HepG2 (cell line): ENCODE data around the gene CACNA2D3. TPM values are rescaled to one million over a fixed set of nuclear protein-coding genes. Genes with fewer than 3 reads are reported as not detected.

ENCODE experiments used
- ATAC-seq: fragments of 200-7000 bp; cut with Tn5 transposase; 3 replicates; pipeline ENCODE4 v1.9.1; 2020; ENCODE audit warnings: mild to moderate bottlenecking, moderate library complexity
- BruUV-seq: library from RNA; stranded (reverse); fragments of 400-500 nt; replicated peaks from 2 replicates; lab custom pipeline; 2021; lab: Mats Ljungman, UMichigan
- CTCF ChIA-PET: fragments of 300-600 bp; formaldehyde crosslinking; extraction: SDS; loops from one replicate; lab custom pipeline; 2021; ENCODE audit warnings: low total read pairs, inconsistent platforms, low intra/inter-chr PET ratio; lab: Yijun Ruan, JAX
- POLR2A ChIA-PET: fragments of 350-600 bp; sonication (Branson Sonifier 250); formaldehyde crosslinking; loops from one replicate; lab custom pipeline; 2020; ENCODE audit warnings: antibody characterized with exemption, inconsistent platforms; lab: Yijun Ruan, JAX
- DNase-seq: peaks from one replicate; pipeline ENCODE4 v3.0.0-alpha.2; 2015; ENCODE audit warnings: low spot score
- FAIRE-seq: peaks from 3 replicates; lab custom pipeline; 2011; peaks lifted over from hg19 to GRCh38; lab: Jason Lieb, UNC
- H2AFZ ChIP-seq: one replicate; pipeline ENCODE4 v1.6.1; 2011; ENCODE audit warnings: low read length, inconsistent platforms
- H3K27ac ChIP-seq: fragments of 300-600 bp; 3 replicates; pipeline ENCODE4 v1.8.0; 2011; ENCODE audit warnings: mixed run types, mild to moderate bottlenecking, mixed read lengths, low read length, inconsistent platforms; ENCODE audit not compliant: insufficient read depth; ENCODE audit errors: extremely low read length
- H3K27me3 ChIP-seq, 2 experiments: fragments of 200-600 bp in 1 of 2; 2 replicates in 1 of 2; 3 replicates in 1 of 2; pipeline versions ENCODE4 v1.6.0 to v1.8.0; 2011; ENCODE audit warnings: low read length in 2 of 2, mild to moderate bottlenecking in 2 of 2, moderate library complexity in 2 of 2, inconsistent platforms in 1 of 2; ENCODE audit not compliant: insufficient read depth in 2 of 2, control insufficient read depth in 1 of 2
- H3K36me3 ChIP-seq, 2 experiments: fragments of 200-600 bp in 1 of 2; replicated peaks in 1 of 2; 2 replicates in 1 of 2; 3 replicates in 1 of 2; pipeline versions ENCODE4 v1.5.1 to v1.8.0; 2011; ENCODE audit warnings: low read length in 2 of 2, inconsistent platforms in 1 of 2; ENCODE audit not compliant: insufficient read depth in 2 of 2, control insufficient read depth in 1 of 2
- H3K4me1 ChIP-seq: 2 replicates; pipeline ENCODE4 v1.5.1; 2012; ENCODE audit warnings: low read length, inconsistent platforms; ENCODE audit not compliant: insufficient read depth
- H3K4me2 ChIP-seq: 2 replicates; pipeline ENCODE4 v1.6.0; 2011; ENCODE audit warnings: low read depth, low read length, inconsistent platforms
- H3K4me3 ChIP-seq, 3 experiments: fragments of 200-600 bp in 1 of 3; sonication (generic), shearing (Covaris generic) in 1 of 3; replicated peaks in 1 of 3; 2 replicates each; pipeline ENCODE4 v1.5.1; 2011 to 2016; ENCODE audit warnings: low read length in 3 of 3, inconsistent platforms in 2 of 3, low read depth in 2 of 3, mild to moderate bottlenecking in 2 of 3, control low read depth in 1 of 3, mixed read lengths in 1 of 3; ENCODE audit not compliant: insufficient read depth in 1 of 3
- H3K79me2 ChIP-seq: one replicate; pipeline ENCODE4 v1.6.1; 2011; ENCODE audit warnings: low read length, inconsistent platforms; ENCODE audit not compliant: insufficient read depth
- H3K9ac ChIP-seq: 2 replicates; pipeline ENCODE4 v1.6.0; 2011; ENCODE audit warnings: mild to moderate bottlenecking, low read depth, low read length, inconsistent platforms; ENCODE audit not compliant: insufficient read depth
- H3K9me3 ChIP-seq: 2 replicates; pipeline ENCODE4 v1.5.1; 2012; ENCODE audit warnings: mild to moderate bottlenecking, low read length
- H4K20me1 ChIP-seq: 2 replicates; pipeline ENCODE4 v1.6.0; 2011; ENCODE audit warnings: inconsistent platforms, mild to moderate bottlenecking, low read length, moderate library complexity; ENCODE audit not compliant: insufficient read depth
- ELF4 ChIP-seq: sonication (generic); formaldehyde crosslinking; IDR thresholded peaks from 2 replicates; pipeline ENCODE4 v1.5.0; 2020; ENCODE audit warnings: missing genetic modification reagents, mild to moderate bottlenecking, moderate library complexity, borderline replicate concordance
- MAFF ChIP-seq: IDR thresholded peaks from 2 replicates; pipeline ENCODE4 v1.6.1; 2011; ENCODE audit warnings: low read depth, low read length, improper control_type of control experiment
- MAFK ChIP-seq, 2 experiments: IDR thresholded peaks in 1 of 2; conservative IDR thresholded peaks in 1 of 2; 2 replicates each; pipeline ENCODE4 v1.6.1; 2011; ENCODE audit warnings: improper control_type of control experiment in 2 of 2, low read length in 2 of 2
- NFE2L2 ChIP-seq: fragments of 150-350 bp; IDR thresholded peaks from 2 replicates; pipeline ENCODE4 v1.6.1; 2014; ENCODE audit warnings: low read length
- NR0B2 ChIP-seq: sonication (generic); formaldehyde crosslinking; IDR thresholded peaks from 2 replicates; pipeline ENCODE4 v1.4.0; 2020; ENCODE audit warnings: mild to moderate bottlenecking, missing genetic modification reagents
- SALL2 ChIP-seq: sonication (generic); formaldehyde crosslinking; IDR thresholded peaks from 2 replicates; pipeline ENCODE4 v1.8.1; 2023; ENCODE audit warnings: mild to moderate bottlenecking, missing genetic modification reagents, inconsistent platforms
- ZBTB37 ChIP-seq: sonication (generic); formaldehyde crosslinking; IDR thresholded peaks from 2 replicates; pipeline ENCODE4 v1.4.0; 2020; ENCODE audit warnings: mild to moderate bottlenecking, missing genetic modification reagents
- ZKSCAN8 ChIP-seq: IDR thresholded peaks from 2 replicates; pipeline ENCODE4 v1.6.1; 2016; ENCODE audit warnings: borderline replicate concordance, missing genetic modification reagents, missing compliant biosample characterization
- ZNF44 ChIP-seq: sonication (generic); formaldehyde crosslinking; IDR thresholded peaks from 2 replicates; pipeline ENCODE4 v1.5.1; 2020; ENCODE audit warnings: mild to moderate bottlenecking, missing genetic modification reagents
- ZNF580 ChIP-seq: IDR thresholded peaks from 2 replicates; pipeline ENCODE4 v1.6.1; 2016; ENCODE audit warnings: low read depth, borderline replicate concordance
- WGBS: methylation state at CpG from one replicate; pipeline ENCODE4 v1.1.6; 2017; ENCODE audit warnings: low lambda C conversion rate; 5-methylcytosine and 5-hydroxymethylcytosine counted together
- in situ Hi-C: cut with HindIII; loops from 2 replicates; pipeline ENCODE4 v1.10.0; 2017; ENCODE audit warnings: low pct_unique_long_range_greater_than_20kb; ENCODE audit not compliant: extremely low pct_ligation_motif_present
- intact Hi-C: fragments of 100-400 bp; cut with micrococcal nuclease; formaldehyde crosslinking; loops from one replicate; pipeline ENCODE4 v1.10.0; 2022; ENCODE audit not compliant: unreplicated experiment
- polyA plus RNA-seq, 8 experiments: library from polyadenylated mRNA; depleted of rRNA in 3 of 8; stranded (reverse) in 7 of 8; unstranded in 1 of 8; fragments of >200 nt; fragmentation: Illumina TruSeq in 4 of 8; extraction: Trizol in 4 of 8; gene quantifications; 2 replicates each; pipeline versions ENCODE4 v1.2.1 to v1.2.3, GENCODE V29; 2011 to 2016; ENCODE audit warnings: low read depth in 4 of 8, missing spikeins in 1 of 8, mixed read lengths in 1 of 8; ENCODE audit not compliant: insufficient read depth in 1 of 8
- total RNA-seq, 5 experiments: library from RNA; depleted of rRNA; stranded (reverse); fragments of >200 nt; fragmentation: Illumina TruSeq; extraction: Trizol; gene quantifications; 2 replicates each; pipeline ENCODE4 v1.2.3, GENCODE V29; 2016; ENCODE audit warnings: low read depth in 1 of 5

Gene CACNA2D3
- total and polyA plus RNA-seq, 2 of the 13 experiments (the other 11 are each of a cell fraction or from before 2014, with no cell fraction given): not detected

- Histone ChIP-seq H3K27ac (no peak overlapping the region), H3K9me3 (no peaks in the 10 kb centered on the region), H3K4me2 (no peak overlapping the region), H3K79me2 (no peaks in the 10 kb centered on the region), H3K27me3 (no peaks in the 10 kb centered on the region), H3K4me3 (no peak overlapping the region), H3K4me1 (no peaks in the 10 kb centered on the region), H2AFZ (no peak overlapping the region), H3K36me3 (no peaks in the 10 kb centered on the region), H3K9ac (no peak overlapping the region), H4K20me1 (no peaks in the 10 kb centered on the region)
- ATAC-seq (no peak), DNase-seq (no peak), FAIRE-seq (no peak)
- no TSS peak for BruUV-seq
- POLR2A ChIA-PET: no interaction called here
- 13% methylated on average over 1 of the region's 4 CpGs for WGBS
- CTCF ChIA-PET: no interaction called here
- in situ Hi-C loops: no loop called here
- TF ChIP-seq MAFF: peak; percentile 74
- peak; percentile 65 to 84 for TF ChIP-seq MAFK (conservative IDR thresholded peaks at IDR 0.05 in 1 of 2, IDR thresholded peaks at IDR 0.05 in 1 of 2; ENCODE audit: low read length in 2 of 2)
- TF ChIP-seq ZNF580 (CRISPR knock-in tag): no peak
- no peak for TF ChIP-seq NR0B2 (CRISPR knock-in tag)
- no peak for TF ChIP-seq NFE2L2
- intact Hi-C loops: no loop called here
Measured at GRCh38 chr3:54654776-54655175, 532.4 kb downstream of the CACNA2D3 start.

- no peak overlapping the region for H3K4me2 ChIP-seq
- H3K9me3 ChIP-seq: no peaks in the 10 kb centered on the region
- in situ Hi-C loops: no loop called here
- WGBS: 0% methylated on average over 3 of the region's 3 CpGs
- DNase-seq: no peak
- no peak overlapping the region for H3K9ac ChIP-seq
- no peak overlapping the region for H3K27ac ChIP-seq
- no TSS peak for BruUV-seq
- no peaks in the 10 kb centered on the region for H3K79me2 ChIP-seq
- ChIA-PET POLR2A (no interaction called here), CTCF (no interaction called here)
- no peak for FAIRE-seq
- H3K27me3 ChIP-seq: peaks cover 0 to 9% of the 10 kb centered on the region in 2 experiments; a peak in 2 of 5 replicates
- H3K4me1 ChIP-seq: no peaks in the 10 kb centered on the region
- no peak overlapping the region for H3K4me3 ChIP-seq
- H2AFZ ChIP-seq: no peak overlapping the region
- no peak for ATAC-seq
- intact Hi-C loops: no loop called here
- no peaks in the 10 kb centered on the region for H4K20me1 ChIP-seq
- no peaks in the 10 kb centered on the region for H3K36me3 ChIP-seq
- no peak for TF ChIP-seq SALL2 (CRISPR knock-in tag)
- TF ChIP-seq ZBTB37 (CRISPR knock-in tag): no peak
- TF ChIP-seq ELF4 (CRISPR knock-in tag): no peak
- TF ChIP-seq ZNF44 (CRISPR knock-in tag): no peak
- TF ChIP-seq ZKSCAN8: no peak
Measured at GRCh38 chr3:54659347-54659746, 537.0 kb downstream of the CACNA2D3 start.
